HG03045 (cell line): Measurements from ENCODE around the gene CARD10.
"Not testable (repeated sequence)": the region's sequence is repeated elsewhere in the genome, so short reads cannot be mapped to it uniquely, and the experiment has no call there.

Source experiments
- ATAC-seq: cut with Tn5 transposase; IDR thresholded peaks from one replicate; pipeline ENCODE4 v1.9.1; 2021; ENCODE audit warnings: mild to moderate bottlenecking, moderate library complexity; ENCODE audit not compliant: unreplicated experiment

Gene CARD10

GRCh38 chr22:37470087-37470445, 49.1 kb downstream of the CARD10 start:
- ATAC-seq, result no peak

- ATAC-seq, result no peak
Measured at GRCh38 chr22:37469416-37470086, 49.7 kb downstream of the CARD10 start.

- ATAC-seq, result not testable (repeated sequence)
Measured at GRCh38 chr22:37468201-37468695, 51.0 kb downstream of the CARD10 start.

DNA sequence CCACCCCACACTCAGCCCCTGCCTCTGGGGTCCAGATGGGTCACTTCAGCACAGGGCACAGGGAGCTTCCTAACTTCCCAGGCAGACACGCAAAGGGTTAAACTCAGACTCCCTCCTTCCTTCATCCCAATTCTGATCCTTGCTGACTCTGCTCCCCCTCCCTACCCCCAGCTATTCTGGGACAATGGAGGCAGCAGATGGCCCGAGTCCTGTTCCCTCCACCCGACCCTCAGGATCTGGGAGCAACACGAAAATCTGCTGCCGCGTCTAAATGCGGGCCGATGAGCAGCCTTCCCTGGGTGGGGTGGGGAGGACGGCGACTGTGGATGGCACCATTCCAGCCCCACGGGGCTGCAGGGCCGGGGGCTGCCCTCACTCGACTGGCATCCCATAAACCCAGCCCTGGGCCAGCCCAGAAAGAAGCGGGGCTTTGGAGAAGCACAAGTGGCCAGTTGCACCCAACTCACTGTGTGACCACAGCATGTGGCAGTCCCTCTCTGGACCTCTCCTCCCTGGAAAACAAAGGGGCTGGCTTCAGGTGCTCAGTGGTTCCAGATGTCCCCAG, 51.7 kb downstream of the CARD10 start:
- no peak for ATAC-seq

- no peak for ATAC-seq
Measured at GRCh38 chr22:37464181-37464580, 55.0 kb downstream of the CARD10 start.

- ATAC-seq, result no peak
Measured at GRCh38 chr22:37462983-37463382, 56.2 kb downstream of the CARD10 start.

DNA sequence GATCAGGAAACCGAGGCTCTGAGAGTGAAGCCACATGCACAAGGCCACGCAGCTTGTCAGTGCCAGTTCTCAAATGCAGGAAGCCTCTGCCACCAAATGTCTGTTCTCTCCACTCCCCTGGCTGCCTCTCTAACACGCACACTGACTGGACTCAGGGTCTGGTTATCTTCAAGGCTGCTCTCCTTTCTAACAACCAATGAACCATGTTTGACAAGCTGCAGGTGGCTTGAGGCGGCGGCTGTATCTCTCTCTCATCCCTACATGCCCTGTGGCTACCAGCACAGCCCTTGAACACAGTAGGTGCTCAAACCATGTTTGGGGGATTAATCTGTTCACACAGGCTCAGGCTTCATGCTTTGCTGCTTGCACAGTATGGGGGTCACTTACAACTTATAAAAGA, 56.8 kb downstream of the CARD10 start:
- no peak for ATAC-seq

DNA sequence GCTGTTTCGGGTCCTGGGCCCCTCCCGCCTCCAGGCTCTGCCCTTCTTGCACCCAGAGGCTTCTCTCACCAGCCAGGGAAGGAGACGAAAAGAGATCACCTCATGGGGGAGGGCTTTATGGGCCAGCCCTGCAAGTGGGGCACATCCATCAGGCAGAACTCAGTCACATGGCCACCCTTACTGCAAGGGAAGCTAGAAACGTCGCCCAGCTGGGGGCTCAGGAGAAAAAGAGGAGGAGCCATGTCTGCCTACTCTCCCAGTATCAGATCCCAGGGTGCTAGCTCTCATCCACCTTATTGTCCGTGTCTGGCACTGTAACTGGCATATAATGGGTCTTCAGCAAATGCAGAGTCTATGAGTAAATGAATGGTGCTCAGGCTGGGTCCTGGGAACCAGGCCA, 57.3 kb downstream of the CARD10 start:
- ATAC-seq, result no peak

- no peak for ATAC-seq
Measured at GRCh38 chr22:37460684-37461083, 58.5 kb downstream of the CARD10 start.

GRCh38 chr22:37459206-37459605, 60.0 kb downstream of the CARD10 start:
- no peak for ATAC-seq

GRCh38 chr22:37457093-37457893, 61.9 kb downstream of the CARD10 start:
- peak; percentile 62 for ATAC-seq

DNA sequence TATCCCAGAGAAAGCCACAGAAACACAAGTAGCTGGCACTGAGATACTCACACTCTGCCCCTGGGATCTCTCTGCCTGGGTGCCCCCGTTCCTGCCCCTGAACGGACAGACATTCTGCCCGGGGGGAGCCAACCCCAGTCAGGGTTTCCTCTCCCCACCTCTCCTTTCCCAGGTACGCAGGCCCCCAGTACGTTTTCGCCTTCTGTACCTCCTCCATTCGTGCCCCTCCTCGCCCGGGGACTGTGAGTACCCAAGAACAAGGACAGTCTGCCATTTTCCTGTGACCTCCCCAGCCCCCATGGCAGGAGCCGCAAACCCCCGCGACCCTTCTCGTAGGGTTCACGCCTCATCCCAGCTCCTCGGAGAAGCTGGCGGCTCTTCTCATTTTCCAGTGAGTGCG, 62.9 kb downstream of the CARD10 start:
- ATAC-seq, result no peak

DNA sequence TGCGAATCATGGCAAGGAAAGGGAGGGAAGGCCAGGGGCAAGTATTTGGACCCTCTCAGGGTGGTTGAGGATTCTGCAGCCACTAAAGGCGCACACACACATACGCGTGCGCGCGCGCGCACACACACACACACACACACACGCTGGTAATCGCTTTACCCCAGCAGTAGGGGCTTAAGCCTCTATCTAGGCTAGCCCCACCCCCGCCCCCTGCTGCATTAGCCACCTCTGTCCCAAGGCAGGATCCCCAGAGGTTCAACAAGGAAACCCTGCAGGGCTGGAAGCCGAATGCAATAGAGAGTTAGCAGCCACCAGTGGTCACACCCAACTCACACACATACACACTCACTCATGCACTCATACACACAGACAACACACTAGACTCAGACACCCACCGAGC, 63.3 kb downstream of the CARD10 start:
- no peak for ATAC-seq

GRCh38 chr22:37454857-37455686, 64.1 kb downstream of the CARD10 start:
- ATAC-seq, result no peak

- no peak for ATAC-seq
Measured at GRCh38 chr22:37453696-37454095, 65.5 kb downstream of the CARD10 start.

DNA sequence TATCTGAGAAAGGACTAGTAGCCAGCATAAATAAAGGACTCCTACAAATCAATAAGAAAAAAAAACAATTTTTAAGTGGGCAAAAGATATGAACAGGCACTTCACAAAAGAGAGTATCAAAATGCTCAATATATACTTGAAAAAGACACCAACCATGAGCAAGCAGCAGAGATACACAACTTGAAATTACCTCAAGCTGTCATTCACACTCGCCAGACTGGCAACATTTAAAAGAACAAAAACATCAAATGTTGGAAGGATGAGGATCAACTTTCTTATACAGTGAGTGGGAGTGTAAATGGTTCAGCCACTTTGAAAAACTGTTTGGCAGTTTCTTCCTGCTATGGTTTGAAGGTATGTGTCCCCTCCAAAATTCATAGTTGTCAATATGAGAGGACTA, 68.0 kb downstream of the CARD10 start:
- ATAC-seq, result no peak

GRCh38 chr22:37449331-37450001, 69.7 kb downstream of the CARD10 start:
- no peak for ATAC-seq

- ATAC-seq, result no peak
Measured at GRCh38 chr22:37448516-37449127, 70.6 kb downstream of the CARD10 start.

DNA sequence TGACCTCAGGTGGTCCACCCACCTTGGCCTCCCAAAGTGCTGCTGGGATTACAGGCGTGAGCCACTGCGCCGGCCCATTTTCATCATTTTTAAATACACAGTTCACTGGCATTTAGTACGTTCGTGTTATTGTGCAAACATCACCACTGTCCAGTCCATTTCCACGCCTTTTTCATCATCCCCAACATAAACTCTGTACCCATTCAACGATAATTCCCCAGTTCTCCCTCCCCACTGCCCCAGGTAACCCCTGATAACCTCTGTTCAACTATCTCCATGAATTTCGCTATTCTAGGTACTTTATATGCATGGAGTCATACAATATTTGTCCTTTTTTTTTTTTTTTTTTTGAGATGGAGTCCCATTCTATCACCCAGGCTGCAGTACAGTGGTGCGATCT, 73.7 kb downstream of the CARD10 start:
- ATAC-seq, result no peak

DNA sequence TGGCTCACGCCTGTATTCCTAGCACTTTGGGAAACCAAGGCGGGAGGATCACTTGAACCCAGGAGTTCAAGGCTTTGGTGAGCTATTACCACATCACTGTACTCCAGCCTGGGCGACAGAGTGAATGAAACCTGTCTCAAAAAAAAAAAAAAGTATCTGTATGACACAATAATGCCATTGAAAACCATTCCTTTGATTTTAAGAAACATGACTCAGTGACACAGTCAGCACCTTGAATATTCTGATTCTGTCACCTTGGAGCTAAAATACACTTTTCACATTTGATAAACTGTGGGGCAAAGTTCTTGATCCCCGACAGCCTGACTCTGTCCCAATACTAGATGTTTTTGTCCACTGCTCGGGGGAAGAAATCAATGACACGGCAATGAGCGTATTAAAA, 75.2 kb downstream of the CARD10 start:
- ATAC-seq, result no peak
